Measurements from ENCODE around the gene TMEM38B.

DNA sequence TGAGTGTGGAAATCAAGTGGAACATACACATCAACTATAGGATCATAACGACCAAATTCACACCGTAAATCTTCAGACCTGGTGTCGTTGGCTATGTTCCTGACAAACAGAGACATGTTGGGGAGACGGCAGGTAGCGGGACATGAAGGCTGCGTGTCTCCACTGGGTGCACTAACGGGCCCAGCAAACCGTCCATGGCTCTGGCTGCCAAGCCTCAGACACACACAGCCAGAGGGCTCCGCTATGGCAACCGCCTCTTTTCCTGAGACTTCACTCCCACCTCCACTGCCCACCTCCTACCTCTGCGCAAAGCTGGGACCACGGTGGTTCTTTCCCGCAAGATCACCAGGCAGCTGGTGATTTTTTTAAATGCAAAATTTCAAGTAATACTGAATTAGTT lies 16.3 kb downstream of the TMEM38B start:
- TF ChIP-seq, protein P1, sequence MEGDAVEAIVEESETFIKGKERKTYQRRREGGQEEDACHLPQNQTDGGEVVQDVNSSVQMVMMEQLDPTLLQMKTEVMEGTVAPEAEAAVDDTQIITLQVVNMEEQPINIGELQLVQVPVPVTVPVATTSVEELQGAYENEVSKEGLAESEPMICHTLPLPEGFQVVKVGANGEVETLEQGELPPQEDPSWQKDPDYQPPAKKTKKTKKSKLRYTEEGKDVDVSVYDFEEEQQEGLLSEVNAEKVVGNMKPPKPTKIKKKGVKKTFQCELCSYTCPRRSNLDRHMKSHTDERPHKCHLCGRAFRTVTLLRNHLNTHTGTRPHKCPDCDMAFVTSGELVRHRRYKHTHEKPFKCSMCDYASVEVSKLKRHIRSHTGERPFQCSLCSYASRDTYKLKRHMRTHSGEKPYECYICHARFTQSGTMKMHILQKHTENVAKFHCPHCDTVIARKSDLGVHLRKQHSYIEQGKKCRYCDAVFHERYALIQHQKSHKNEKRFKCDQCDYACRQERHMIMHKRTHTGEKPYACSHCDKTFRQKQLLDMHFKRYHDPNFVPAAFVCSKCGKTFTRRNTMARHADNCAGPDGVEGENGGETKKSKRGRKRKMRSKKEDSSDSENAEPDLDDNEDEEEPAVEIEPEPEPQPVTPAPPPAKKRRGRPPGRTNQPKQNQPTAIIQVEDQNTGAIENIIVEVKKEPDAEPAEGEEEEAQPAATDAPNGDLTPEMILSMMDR (conservative IDR thresholded peaks at IDR 0.05; ENCODE audit: low read depth in 2 of 2): no peak
- no peak for TF ChIP-seq POLR2AphosphoS5 (IDR thresholded peaks at IDR 0.05; ENCODE audit: low read depth)
- TF ChIP-seq CREB1 (CRISPR knock-in tag; IDR thresholded peaks at IDR 0.05; ENCODE audit: low read depth): no peak

Data from GM23338 (cell line).